Heart left ventricle (tissue), 13 donors: Measurements from ENCODE around the gene MACROD1.

Experiments
- POLR2A ChIP-seq, 2 donors: fragments of 450-650 bp; IDR thresholded peaks; one replicate each; pipeline ENCODE4 v1.6.1; 2017; ENCODE audit warnings: antibody characterized with exemption in 2 of 2, mild to moderate bottlenecking in 2 of 2, moderate library complexity in 2 of 2
- TF ChIP-seq, protein P1 (sequence below), 12 donors: fragments of 200-600 bp; sonication (generic) in 4 of 12; IDR thresholded peaks; one replicate each; pipeline versions ENCODE4 v1.5.0 to v1.8.0; 2018 to 2022; ENCODE audit warnings: antibody characterized with exemption in 12 of 12, mild to moderate bottlenecking in 5 of 12
- donor health status: ischemic (EF 13 %, LVEDD 7.1; RV severe dilation, severe dysfunction).
- donor health status: DM: no; HTN: yes; CAD: no.
- donor health status: DM: no; HTN: no; CAD: no.
- donor health status: ischemic (EF 25% LVEDD 6.9; RV normal size, moderate dysfunction).
- donor health status: ischemic (EF 25% LVEDD 5.7; RV mildly dilated, moderate dysfunction).
- donor health status: ischemic (EF 35%, LVEDD 5.7; RV mildly dilated, moderate dysfunction).
- donor health status: nonischemic (EF 11% LVEDD 7.7; RV severe dilation, severe dysfunction).
- donor health status: DM: yes; HTN: yes; CAD: no.
- donor health status: PGD.
- donor health status: ischemic (EF 29% LVEDD 5.4; RV normal size, mild dysfunction).
- donor health status: nonischemic (EF 23%, LVEDD 6.1; RV moderate dilation, normal function).

DNA sequence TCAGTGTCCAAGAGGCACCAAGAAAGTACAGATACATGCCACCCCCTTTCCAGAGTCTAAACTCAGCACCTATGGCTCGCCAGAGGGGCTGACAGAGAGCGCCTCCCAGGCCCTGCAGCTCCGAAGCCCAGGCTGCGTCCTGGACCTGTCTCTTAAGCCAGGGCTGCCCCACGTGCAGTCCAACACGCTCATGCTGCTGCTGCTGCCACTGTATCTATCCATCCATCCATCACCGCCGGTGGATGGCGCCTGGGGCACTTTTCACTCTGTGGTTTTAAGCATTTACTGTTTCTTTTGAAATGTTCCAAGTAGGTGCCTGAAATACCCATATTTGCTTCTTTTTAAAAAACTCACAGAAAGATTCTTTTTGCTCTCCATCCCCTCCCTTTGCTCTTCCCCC lies 41.8 kb downstream of the MACROD1 start:
- no peak for TF ChIP-seq POLR2A (IDR thresholded peaks at IDR 0.05)
- TF ChIP-seq, protein P1, sequence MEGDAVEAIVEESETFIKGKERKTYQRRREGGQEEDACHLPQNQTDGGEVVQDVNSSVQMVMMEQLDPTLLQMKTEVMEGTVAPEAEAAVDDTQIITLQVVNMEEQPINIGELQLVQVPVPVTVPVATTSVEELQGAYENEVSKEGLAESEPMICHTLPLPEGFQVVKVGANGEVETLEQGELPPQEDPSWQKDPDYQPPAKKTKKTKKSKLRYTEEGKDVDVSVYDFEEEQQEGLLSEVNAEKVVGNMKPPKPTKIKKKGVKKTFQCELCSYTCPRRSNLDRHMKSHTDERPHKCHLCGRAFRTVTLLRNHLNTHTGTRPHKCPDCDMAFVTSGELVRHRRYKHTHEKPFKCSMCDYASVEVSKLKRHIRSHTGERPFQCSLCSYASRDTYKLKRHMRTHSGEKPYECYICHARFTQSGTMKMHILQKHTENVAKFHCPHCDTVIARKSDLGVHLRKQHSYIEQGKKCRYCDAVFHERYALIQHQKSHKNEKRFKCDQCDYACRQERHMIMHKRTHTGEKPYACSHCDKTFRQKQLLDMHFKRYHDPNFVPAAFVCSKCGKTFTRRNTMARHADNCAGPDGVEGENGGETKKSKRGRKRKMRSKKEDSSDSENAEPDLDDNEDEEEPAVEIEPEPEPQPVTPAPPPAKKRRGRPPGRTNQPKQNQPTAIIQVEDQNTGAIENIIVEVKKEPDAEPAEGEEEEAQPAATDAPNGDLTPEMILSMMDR (IDR thresholded peaks at IDR 0.05) = no peak
